Ammon's horn (tissue), 1 donor: ENCODE measurements around the gene RASA4B.
"Not testable (repeated sequence)": the region's sequence is repeated elsewhere in the genome, so short reads cannot be mapped to it uniquely, and the experiment has no call there.

Experiments used
- DNase-seq: peaks from one replicate; pipeline ENCODE4 v3.0.0-alpha.2; 2016; ENCODE audit warnings: low spot score

Gene RASA4B

DNA sequence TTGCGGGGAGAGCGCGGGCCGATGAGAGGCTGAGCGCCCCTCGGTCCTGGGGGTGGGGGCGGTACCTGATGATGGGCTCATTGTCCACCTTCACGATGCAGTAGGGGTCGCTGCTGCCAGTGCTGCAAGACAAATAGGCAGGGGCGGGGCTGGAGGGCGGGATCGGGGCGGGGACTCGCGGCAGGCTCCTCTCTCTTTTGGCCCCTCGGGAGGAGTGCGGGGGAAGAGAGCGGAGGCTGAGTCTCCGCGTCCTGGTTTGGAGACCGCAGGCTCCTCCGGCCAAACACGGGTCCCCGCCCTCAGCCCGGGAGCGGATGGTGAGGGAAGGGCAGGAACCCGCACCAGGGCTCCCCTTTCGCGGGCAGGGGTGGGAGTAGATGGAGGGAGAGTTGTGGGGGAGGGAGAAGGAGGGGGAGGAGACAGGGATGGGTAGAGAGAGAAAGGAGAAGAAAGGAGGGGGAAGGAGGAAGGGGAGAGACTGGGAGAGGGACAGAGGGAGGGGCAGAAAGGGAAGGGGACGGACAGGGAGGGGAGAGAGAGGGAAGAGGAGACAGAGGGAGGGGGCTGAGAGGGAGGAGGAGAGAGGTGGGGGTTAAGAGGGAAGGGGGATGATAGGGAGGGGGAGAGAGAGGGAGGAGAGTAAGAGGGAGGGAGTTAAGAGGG is 5.6 kb downstream of the RASA4B start:
- not testable (repeated sequence) for DNase-seq

DNA sequence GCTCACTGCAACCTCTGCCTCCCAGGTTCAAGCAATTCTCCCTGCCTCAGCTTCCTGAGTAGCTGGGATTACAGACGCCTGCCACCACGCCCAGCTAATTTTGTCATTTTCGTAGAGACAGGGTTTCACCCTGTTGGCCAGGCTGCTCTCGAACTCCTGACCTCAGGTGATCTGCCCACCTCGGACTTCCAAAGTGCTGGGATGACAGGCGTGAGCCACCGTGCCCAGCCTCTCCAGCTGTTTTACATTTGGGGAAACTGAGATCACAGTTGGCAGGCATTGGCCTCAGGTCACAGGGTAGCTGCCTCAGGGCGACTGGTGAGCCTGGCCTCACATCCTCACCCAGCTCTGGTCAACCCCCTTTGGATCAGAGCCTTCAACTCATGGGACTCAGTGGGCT is 7.0 kb downstream of the RASA4B start:
- not testable (repeated sequence) for DNase-seq

DNA sequence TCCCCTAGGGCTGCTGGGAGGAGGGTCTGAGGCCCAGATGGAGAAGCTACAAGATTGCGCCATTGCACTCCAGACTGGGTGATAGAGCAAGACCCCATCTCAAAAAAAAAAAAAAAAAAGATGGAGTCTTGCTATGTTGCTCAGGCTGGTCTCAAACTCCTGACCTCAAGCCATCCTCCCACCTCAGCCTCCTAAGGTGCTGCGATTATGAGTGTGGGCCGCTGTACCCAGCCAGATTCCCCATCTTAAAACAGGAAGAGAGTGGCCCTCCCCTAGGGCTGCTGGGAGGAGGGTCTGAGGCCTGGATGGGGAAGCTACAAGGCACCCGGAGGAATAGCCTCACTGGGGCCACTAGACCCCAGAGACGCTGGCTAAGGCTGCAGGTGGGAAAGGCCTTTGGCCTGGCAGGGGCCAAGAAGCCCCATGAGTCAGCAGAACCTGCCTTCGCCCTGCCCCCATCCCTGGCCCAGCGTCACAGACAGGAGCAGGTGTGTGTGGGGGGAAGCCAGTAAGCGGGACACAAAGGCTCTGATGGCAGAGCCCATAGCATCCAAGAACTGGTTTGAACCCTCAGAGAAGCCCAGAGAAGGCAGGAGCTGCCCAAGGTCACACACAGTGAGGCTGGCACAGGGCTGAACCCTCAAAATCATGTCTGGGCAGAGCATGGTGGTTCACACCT is 10.0 kb downstream of the RASA4B start:
- DNase-seq = not testable (repeated sequence)

DNA sequence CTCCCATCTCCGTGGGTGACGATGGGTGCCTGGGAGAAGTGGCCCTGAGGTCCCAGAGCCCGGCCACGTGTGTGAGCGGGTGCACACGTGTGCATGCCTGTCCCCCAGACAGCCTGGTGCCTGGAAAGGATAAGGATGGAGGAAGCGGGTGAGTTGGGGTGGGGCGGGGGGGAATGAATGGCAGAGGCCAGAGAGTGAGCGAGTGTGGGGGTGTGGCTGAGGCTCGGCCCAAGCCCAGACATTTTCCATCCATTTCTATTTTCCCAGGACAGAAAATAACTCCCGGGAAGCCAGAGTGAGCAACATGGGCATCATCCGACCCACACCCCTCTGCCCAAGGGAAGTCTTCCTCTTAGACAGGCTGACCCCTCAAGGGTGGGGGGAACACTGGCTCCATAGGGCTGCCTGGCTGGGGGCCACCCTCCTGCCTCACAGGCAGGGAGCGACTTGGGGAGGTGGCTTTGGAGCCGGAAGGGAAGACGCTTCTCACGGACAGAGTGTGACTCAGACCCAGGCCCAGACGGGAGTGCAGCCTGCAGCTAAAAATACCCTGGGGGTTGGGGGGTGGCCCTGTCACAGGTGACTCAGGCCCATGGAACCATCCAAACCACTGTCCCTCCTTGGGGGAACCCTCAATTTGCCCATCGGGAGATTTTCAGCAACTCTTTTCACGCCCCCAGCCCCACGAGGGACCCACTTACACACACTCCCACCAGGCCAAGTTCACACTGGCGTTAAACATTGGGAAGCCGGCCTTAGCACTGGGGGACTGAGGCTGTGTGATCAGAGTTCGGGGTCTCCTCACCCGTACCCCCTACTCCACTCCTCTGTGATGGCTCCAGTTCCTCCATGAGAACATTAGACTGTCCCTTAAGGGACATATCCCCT is 12.0 kb downstream of the RASA4B start:
- DNase-seq = not testable (repeated sequence)

DNA sequence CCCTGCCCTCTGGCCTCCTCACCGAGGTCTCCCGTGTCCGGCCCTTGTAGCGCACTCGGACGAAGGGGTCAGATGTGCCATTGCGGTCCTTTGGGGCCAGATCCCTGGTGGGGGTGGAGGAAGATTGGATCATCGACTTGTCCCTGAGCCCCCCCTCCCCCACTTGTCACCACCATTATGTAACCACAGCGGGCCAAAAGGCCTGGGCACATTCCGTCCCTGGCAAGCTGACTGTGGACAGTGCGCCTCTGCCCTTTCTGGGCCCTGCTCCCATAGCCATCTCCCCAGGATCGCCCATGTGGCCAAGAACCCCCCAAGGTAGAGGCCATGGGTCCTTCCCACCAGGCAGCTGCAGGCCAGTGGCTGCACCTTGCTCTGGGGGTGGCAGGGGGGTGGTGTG is 14.4 kb downstream of the RASA4B start:
- not testable (repeated sequence) for DNase-seq

DNA sequence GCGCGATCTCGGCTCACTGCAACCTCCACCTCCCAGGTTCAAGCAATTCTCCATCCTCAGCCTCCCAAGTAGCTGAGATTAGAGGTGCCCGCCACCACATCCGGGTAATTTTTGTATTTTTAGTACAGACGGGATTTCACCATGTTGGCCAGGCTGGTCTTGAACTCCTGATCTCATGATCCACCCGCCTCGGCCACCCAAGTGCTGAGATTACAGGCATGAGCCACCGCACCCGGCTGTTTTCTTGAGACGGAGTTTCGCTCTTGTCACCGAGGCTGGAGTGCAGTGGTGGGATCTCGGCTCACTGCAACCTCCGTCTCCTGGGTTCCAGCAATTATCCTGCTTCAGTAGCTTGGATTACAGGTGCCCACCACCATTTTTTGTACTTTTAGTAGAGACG is 19.3 kb downstream of the RASA4B start:
- DNase-seq = not testable (repeated sequence)

DNA sequence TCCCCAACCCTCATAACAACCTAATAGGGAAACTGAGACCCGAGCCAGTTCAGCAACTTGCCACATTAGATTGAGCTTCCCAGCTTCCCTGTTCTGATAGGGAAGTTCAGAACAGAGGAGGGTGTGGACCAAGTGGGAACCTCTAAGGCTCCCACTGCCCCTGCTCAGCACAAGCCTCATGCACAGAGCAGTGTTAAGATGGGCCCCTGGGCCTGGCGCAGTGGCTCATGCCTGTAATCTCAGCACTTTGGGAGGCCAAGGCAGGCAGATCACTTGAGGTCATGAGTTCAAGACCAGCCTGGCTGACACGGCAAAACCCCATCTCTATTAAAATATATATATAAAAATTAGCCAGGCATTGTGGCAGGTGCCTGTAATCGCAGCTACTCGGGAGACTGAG is 20.3 kb downstream of the RASA4B start:
- DNase-seq = not testable (repeated sequence)

DNA sequence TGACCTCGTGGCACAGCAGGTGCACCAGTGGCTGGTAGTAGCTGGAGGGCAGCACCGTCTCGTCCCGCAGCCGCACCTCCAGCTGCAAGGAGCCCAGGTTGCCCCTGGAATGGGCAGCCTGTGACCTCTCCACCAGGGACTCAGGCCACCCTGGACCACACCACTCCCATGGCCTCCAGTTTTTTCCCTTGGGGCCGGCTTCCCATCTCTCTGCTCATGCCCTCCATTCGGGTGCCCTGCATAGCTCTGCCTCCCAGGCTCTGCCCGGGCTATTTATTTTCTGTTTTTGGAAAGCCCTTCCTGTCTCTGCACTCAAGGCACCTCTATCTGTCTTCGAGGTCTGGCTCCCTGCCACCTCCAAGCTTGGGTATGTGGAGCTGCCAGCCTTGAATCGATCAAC is 20.7 kb downstream of the RASA4B start:
- DNase-seq = not testable (repeated sequence)

DNA sequence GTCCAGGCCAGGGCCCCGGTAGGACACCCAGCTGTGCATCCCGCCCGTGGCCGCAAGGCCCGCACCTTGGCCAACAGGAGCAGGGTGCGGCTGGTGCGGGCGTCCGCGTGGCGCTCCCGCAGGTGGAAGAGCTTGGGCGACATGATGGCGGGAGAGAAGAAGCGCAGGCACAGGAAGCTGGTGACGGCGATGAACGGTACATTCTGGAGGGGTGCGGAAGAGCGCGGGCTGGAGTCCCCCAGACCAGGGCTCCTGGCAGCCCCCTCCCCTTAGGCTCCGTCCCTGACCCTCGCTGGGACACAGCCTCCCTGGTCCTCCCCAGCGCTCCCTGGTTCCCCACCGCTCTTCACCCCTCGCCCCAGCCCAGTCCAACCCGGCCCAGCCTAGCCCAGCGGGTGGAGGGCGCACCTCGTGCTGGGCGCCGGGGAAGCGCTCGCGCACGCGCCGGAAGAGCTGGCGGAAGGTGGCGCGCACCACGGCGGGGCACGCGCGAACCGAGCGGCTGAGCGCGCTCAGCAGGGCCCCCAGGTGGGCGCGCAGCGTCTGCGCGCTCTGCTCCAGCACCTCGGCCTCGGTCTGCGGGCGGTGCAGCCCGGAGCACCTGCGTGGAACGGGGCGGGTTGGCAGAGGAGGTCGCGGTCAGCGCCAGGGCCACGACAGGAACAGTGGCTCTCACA is 23.0 kb downstream of the RASA4B start:
- not testable (repeated sequence) for DNase-seq

DNA sequence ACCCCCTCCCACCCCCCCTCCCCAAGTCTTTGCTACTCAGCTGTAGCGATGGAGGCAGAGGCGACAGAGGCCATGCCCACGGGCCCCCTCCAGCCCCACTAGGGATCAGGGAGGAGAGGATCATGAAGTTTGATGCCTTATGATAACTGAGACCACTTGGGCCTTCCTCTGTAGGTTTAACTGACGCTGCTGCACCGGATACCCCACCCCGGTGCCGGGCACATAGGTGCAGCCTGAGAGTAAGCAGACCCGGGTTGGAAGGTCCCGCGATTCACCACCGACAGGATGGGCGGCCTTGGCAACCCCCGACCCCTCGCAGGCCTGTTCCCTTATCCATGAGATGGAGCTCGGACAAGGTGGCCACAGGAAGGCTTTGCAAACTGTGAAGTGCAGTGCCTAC is 23.6 kb downstream of the RASA4B start:
- not testable (repeated sequence) for DNase-seq

DNA sequence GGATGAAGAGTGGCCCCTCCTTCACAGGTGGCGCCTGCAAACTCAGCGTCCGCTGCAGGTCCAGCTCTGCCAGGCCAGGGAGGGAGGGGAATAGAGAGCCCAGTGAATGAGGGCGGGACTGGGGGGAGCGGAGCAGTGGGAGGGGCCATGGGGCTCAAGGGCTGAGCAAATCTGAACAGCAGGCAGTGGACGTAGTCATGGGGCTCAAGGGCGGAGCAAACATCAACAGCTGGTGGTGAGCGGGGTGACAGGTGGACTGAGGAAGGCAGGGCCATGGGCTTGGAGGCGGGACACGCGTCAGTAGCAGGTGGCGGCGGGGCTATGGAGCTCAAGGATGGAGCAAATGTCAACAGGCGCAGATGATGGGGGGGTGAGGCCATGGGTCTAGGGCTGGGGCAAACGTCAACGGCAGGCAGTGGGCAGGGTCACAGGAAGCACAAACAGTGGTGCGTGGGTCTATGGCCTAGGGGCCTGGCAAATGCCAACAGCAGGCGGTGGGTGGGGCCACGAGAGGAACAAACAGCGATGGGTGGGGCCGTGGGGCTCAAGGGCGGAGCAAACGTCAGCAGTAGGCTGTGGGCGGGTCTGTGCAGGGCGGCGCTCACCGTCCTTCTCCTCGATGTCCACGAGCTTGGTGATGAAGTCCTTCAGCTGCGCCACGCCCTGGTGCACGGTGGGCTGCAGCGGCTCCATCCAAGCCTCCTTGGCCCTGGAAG is 24.2 kb downstream of the RASA4B start:
- DNase-seq = not testable (repeated sequence)

DNA sequence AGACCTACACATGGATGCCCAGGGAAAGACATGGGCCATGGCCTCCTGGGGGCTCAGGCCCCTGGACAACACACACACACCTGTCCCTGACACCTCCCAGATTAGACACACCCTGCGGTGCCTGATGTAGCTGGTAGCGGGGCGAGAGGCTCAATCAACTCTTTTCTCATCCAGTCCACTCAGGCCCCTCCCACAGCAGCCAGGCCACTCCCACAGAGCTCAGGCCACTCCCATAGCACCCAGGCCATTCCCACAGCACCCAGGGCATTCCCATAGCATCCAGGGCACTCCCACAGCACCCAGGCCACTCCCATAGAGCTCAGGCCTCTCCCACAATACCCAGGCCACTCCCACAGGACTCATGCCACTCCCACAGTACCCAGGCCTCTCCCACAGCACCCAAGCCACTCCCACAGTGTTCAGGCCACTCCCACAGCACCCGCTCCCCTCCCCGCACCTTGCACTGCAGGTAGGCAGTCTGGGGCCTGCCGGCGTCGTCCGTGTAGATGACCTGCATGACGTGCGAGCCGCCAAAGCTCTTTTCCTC is 27.0 kb downstream of the RASA4B start:
- not testable (repeated sequence) for DNase-seq

DNA sequence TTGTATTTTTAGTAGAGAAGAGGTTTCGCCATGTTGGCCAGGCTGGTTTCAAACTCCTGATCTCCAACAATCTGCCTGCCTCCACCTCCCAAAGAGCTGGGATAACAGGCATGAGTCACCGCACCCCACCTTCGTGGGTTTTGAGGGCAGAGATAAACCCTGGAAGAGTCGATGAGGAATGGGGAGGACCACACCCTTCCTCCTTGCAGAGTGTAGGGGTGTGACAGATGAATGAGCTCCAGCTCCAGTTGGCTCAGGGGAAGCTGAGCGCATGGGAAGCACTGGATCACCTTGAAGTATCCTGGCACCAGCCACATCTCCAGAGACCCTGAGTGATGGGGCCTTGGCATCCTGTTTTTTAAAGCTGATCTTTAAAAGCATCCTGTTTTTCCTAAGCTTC is 33.3 kb downstream of the RASA4B start:
- DNase-seq = not testable (repeated sequence)

DNA sequence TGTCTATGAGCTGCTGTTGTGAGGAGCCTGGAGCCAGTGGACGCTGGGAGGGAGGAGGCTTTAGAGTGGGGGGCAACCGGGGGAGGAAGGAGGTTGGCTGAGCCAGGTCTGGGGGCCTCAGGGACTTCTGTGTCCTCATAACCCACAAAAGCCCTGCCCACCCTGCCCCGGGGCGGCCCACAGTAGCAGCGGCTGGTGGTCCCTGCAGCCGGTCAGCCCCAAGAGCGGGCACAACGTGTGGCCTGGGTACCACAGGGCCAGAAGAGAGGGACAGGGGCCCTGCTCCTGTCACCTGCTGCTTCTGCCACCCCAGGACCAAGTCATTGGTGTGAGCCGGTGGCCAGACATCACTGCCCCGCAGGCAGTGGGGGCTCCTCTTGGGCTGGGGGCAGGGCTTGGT is 35.6 kb downstream of the RASA4B start:
- not testable (repeated sequence) for DNase-seq

DNA sequence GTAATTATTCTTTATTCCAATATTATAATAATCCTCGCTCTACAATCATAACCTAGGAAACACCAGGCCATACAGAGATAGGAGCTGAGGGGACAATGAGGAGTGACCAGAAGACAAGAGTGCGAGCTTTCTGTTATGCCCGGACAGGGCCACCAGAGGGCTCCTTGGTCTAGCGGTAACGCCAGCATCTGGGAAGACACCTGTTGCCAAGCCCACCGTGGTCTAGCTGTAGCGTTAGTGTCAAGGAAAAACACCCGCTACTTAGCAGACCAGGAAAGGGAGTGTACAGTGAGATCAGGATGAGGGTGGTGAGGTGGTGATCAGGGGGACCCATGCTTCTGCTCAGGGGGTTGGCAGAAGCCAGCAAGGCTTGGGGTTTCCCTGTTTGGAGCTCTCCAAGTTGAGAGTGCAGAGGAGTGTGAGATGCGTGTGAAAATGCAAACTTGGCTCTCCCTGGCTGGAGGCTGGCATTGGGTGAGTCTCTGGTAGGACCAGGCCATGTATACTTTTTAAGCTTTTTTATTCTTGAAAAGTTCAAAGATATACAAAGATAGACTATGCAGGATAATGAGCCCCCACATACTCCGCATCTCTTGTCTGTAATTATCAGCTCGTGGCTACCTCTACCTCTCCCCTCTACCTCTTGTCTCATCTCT is 37.5 kb downstream of the RASA4B start:
- DNase-seq = not testable (repeated sequence)

DNA sequence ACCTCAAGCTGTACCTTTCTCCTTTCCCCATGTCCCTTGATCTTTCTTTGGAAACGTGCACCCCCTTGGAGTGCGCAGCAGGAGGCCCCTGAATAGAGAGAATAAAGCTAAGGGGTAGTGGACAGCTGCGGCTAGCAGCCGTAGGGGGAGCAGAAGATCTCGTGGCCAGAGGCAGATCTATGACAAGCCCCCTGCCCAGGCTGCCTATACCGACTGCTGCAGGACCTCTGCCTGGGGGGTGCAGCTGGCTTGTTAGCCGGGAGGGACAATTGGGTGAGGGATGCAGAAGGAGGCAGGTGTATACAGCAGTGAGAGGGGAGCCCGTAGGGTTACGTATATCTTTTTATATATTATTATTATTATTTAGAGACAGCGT is 38.4 kb downstream of the RASA4B start:
- DNase-seq = not testable (repeated sequence)

DNA sequence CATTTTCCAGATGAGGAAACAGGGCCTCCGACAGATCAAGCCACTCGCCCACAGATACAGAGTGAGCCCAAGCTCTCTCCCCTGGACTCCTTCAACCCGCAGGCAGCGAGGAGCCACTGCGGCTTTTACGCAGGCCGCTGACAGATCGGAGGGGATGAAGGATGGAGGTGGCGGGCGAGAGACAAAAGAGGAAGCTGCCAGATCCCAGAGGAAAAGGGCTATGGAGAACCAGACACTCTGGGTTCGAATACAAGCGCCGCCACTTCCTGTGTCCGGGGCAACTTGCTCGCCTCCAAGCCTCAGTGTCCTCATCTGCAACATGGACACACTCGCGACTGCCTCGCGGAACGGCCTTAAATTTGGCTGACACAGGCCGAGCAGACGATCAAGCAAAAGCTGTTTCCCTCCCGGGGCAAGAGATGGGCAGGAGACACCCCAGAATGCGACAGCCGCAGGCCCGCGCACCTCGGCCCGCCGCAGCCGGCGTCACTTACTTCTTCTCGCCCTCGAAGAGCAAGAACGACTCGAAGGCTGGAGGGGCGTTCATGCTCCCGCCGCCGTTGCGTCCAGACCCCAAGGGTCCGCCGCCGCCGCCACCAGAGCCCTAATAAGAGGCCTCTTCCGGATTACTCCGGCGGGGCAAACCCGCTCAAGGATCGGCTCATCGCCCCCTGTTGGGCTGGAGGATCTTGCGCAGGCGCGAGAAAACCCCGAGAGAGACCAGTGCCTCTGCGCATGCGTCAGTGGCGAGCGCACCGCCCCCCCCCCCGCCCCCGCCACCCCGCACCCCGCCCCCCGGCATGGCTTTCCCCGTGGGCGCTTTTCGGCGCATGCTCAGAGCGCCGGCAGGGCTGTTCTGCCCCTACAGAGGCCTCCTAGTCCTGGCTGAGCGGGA is 39.0 kb downstream of the RASA4B start, which contains the start of gene POLR2J:
Gene POLR2J (minus strand): TSS at position 609 of the 895 bp plus-strand sequence. CDS start 62 bp downstream, at position 547.
- not testable (repeated sequence) for DNase-seq

DNA sequence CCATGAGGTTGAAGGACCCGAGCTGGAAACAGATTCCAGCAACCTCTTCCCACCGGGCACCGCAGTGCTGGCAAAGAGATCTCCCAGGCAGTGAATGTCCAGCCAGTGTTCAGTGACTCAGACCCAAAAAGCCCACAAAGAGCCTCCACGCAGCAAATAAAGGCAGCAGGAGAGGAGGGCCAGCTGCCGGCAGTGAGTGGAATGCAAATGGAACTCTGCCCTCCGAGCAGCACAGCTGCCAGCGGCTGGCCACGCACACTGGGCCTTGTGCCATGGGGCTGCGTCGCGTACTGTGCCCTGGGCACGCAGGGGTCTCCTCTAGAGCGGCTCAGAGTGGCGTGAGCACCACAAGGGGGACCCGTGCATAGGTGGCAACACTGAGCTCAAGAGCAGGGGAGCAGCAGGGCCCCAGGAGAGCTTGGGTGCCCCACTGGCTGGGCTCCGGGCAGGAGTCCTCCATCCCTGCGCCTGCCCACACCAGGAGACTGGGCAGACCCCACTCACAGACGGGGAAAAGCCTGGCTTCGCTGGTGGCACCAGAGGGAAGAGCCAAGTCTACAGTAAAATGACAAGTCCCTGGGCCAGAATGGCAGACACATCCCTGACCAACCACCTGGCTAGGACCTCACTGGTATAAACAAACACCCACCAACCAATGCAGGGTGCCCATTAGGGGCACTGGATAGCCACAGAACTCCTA is 42.7 kb downstream of the RASA4B start:
- DNase-seq = not testable (repeated sequence)

DNA sequence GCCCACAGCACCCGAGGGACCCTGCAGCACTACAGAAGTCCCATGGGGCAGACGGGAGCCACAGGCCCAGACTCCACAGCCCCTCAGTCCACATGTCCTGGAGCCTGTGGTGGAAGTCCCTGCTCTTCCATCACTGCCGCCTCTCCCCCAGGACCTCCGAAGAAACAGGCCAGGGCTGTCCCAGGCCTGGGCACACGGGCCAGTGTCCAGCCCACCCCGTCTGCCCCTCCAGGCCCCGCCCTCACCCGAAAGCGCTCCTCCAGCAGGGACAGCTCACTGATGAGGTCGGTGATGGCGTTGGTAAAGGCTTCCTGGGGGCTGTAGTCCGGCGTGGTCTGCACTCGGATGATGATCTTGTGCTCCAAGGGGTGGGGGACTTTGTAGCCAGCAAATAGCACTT is 43.5 kb downstream of the RASA4B start:
- not testable (repeated sequence) for DNase-seq
